GM12878 (cell line): Measurements from ENCODE around the gene HAPLN2. TPM values are rescaled to one million over a fixed set of nuclear protein-coding genes. Genes with fewer than 3 reads are reported as not detected.

Experiments
- ATAC-seq: fragments of 200-7000 bp; cut with Tn5 transposase; 3 replicates; pipeline ENCODE4 v1.9.1; 2020; ENCODE audit warnings: mild to moderate bottlenecking, moderate library complexity
- BruUV-seq: library from RNA; stranded (reverse); fragments of 400-500 nt; replicated peaks from 2 replicates; lab custom pipeline; 2021; lab: Mats Ljungman, UMichigan
- CTCF ChIA-PET: fragments of 300-600 bp; sonication (Branson Sonifier 250); formaldehyde crosslinking; extraction: SDS; loops from one replicate; lab custom pipeline; 2021; ENCODE audit warnings: inconsistent platforms; lab: Yijun Ruan, JAX
- POLR2A ChIA-PET: fragments of 350-600 bp; formaldehyde crosslinking; extraction: SDS; loops from one replicate; lab custom pipeline; 2021; ENCODE audit warnings: inconsistent platforms; lab: Charles Lee
- RAD21 ChIA-PET: fragments of 300-600 bp; sonication (Branson Sonifier 250); formaldehyde crosslinking; loops from one replicate; lab custom pipeline; 2023; ENCODE audit warnings: antibody characterized with exemption; ENCODE audit not compliant: unreplicated experiment; lab: Charles Lee
- SMC1A ChIA-PET: fragments of 300-600 bp; sonication (Branson Sonifier 250); formaldehyde crosslinking; loops from one replicate; lab custom pipeline; 2023; ENCODE audit not compliant: unreplicated experiment, uncharacterized antibody; lab: Charles Lee
- DNase-seq: peaks from one replicate; pipeline ENCODE4 v3.0.0-alpha.2; 2011; ENCODE audit warnings: low read depth, low spot score
- FAIRE-seq: peaks from 3 replicates; lab custom pipeline; 2011; peaks lifted over from hg19 to GRCh38; lab: Jason Lieb, UNC
- H2AFZ ChIP-seq: 2 replicates; pipeline ENCODE4 v1.6.0; 2011; ENCODE audit warnings: low read depth, low read length, control low read depth; ENCODE audit not compliant: control insufficient read depth
- H3K27ac ChIP-seq: 2 replicates; pipeline ENCODE4 v1.5.1; 2011; ENCODE audit warnings: control low read depth; ENCODE audit not compliant: control insufficient read depth, insufficient read depth
- H3K27me3 ChIP-seq, 2 experiments: replicated peaks in 1 of 2; 2 replicates each; pipeline versions ENCODE4 v1.6.0 to v1.6.1; 2011; ENCODE audit warnings: low read length in 1 of 2; ENCODE audit not compliant: control insufficient read depth in 2 of 2, insufficient read depth in 2 of 2
- H3K36me3 ChIP-seq, 2 experiments: 2 replicates each; pipeline ENCODE4 v1.5.1; 2011; ENCODE audit warnings: low read length in 1 of 2; ENCODE audit not compliant: control insufficient read depth in 2 of 2, insufficient read depth in 2 of 2
- H3K4me1 ChIP-seq: 2 replicates; pipeline ENCODE4 v1.6.1; 2011; ENCODE audit warnings: mild to moderate bottlenecking, low read length, moderate library complexity, mixed read lengths; ENCODE audit not compliant: control insufficient read depth, insufficient read depth
- H3K4me2 ChIP-seq: 2 replicates; pipeline ENCODE4 v1.6.0; 2011; ENCODE audit warnings: control low read depth; ENCODE audit not compliant: control insufficient read depth, insufficient read depth
- H3K4me3 ChIP-seq: fragments of 200-600 bp; sonication (generic); 2 replicates; pipeline ENCODE4 v1.5.1; 2016
- H3K79me2 ChIP-seq: 2 replicates; pipeline ENCODE4 v1.6.0; 2011; ENCODE audit warnings: low read length; ENCODE audit not compliant: control insufficient read depth, insufficient read depth
- H3K9ac ChIP-seq: 2 replicates; pipeline ENCODE4 v1.8.0; 2011; ENCODE audit warnings: low read length, control low read depth, mixed read lengths; ENCODE audit not compliant: control insufficient read depth, insufficient read depth
- H3K9me3 ChIP-seq: replicated peaks from 3 replicates; pipeline ENCODE4 v1.5.1; 2011; ENCODE audit warnings: mild to moderate bottlenecking, low read length; ENCODE audit not compliant: control insufficient read depth, insufficient read depth
- H4K20me1 ChIP-seq: 2 replicates; pipeline ENCODE4 v1.6.0; 2011; ENCODE audit not compliant: control insufficient read depth, insufficient read depth
- MYB ChIP-seq: fragments of 150-350 bp; IDR thresholded peaks from 2 replicates; pipeline ENCODE4 v1.6.1; 2014; ENCODE audit warnings: mild to moderate bottlenecking, low read depth, low read length, borderline replicate concordance
- NFIC ChIP-seq: IDR thresholded peaks from 2 replicates; pipeline ENCODE4 v1.6.1; 2012; ENCODE audit warnings: low read depth, mild to moderate bottlenecking, inconsistent platforms, low read length, moderate library complexity
- NR2C2 ChIP-seq: IDR thresholded peaks from 2 replicates; pipeline ENCODE4 v1.6.1; 2011; ENCODE audit warnings: borderline replicate concordance, low read depth; ENCODE audit not compliant: control insufficient read depth, insufficient read length
- POLR2AphosphoS5 ChIP-seq: IDR thresholded peaks from 2 replicates; pipeline ENCODE4 v1.6.1; 2011; ENCODE audit warnings: mild to moderate bottlenecking, low read length, inconsistent platforms
- RB1 ChIP-seq: fragments of 450-650 bp; formaldehyde crosslinking; IDR thresholded peaks from 2 replicates; pipeline ENCODE4 v1.6.1; 2017; ENCODE audit warnings: mild to moderate bottlenecking, borderline replicate concordance
- SREBF1 ChIP-seq: IDR thresholded peaks from 2 replicates; pipeline ENCODE4 v1.6.1; 2012; ENCODE audit warnings: mild to moderate bottlenecking, low read length
- SUZ12 ChIP-seq: fragments of 200-600 bp; sonication (generic); IDR thresholded peaks from one replicate; pipeline ENCODE4 v1.6.1; 2018; ENCODE audit warnings: antibody characterized with exemption, mild to moderate bottlenecking; ENCODE audit not compliant: unreplicated experiment
- TAF1 ChIP-seq: IDR thresholded peaks from 2 replicates; pipeline ENCODE4 v1.6.1; 2011; ENCODE audit warnings: mild to moderate bottlenecking, low read depth, low read length, borderline replicate concordance
- TCF7 ChIP-seq: IDR thresholded peaks from 2 replicates; pipeline ENCODE4 v1.6.1; 2014; ENCODE audit warnings: antibody characterized with exemption, borderline replicate concordance
- WGBS: methylation state at CpG from one replicate; pipeline ENCODE4 v1.1.6; 2016; ENCODE audit warnings: low lambda C conversion rate; ENCODE audit not compliant: insufficient replicate concordance, insufficient coverage; ENCODE audit errors: missing lambda C conversion rate; 5-methylcytosine and 5-hydroxymethylcytosine counted together
- in situ Hi-C: fragments of 300-500 bp; cut with MboI; formaldehyde crosslinking; loops from 9 replicates; pipeline ENCODE4 v1.14.3; 2018; ENCODE audit warnings: mixed read lengths
- intact Hi-C: fragments of 100-400 bp; cut with micrococcal nuclease; formaldehyde crosslinking; loops from one replicate; pipeline ENCODE4 v1.14.2; 2022; ENCODE audit not compliant: unreplicated experiment
- polyA plus RNA-seq, 11 experiments: library from polyadenylated mRNA; depleted of rRNA in 4 of 11; unstranded in 6 of 11; stranded (reverse) in 5 of 11; fragments of >200 nt; fragmentation: Nextera tagmentation in 4 of 11; fragmentation: Illumina TruSeq in 1 of 11; extraction: Ambion mirVana in 4 of 11; extraction: Trizol in 1 of 11; gene quantifications; 1 replicate in 1 of 11; 2 replicates in 10 of 11; pipeline versions ENCODE4 v1.2.1 to v1.2.3, GENCODE V29; 2011 to 2016; ENCODE audit warnings: inconsistent platforms in 2 of 11, missing spikeins in 2 of 11, low read depth in 1 of 11
- total RNA-seq, 4 experiments: library from RNA; depleted of rRNA in 3 of 4; stranded (reverse); fragments of >200 nt in 3 of 4; fragmentation: Illumina TruSeq in 1 of 4; extraction: Trizol in 1 of 4; gene quantifications; 2 replicates each; pipeline versions ENCODE4 v1.2.1 to v1.2.3, GENCODE V29; 2013 to 2021
- TF ChIP-seq, protein P1 (sequence below): fragments of 450-650 bp; IDR thresholded peaks from 2 replicates; pipeline ENCODE4 v1.6.1; 2017; ENCODE audit warnings: antibody characterized with exemption, mild to moderate bottlenecking, moderate library complexity
- TF ChIP-seq, protein P2 (sequence below): fragments of 450-650 bp; IDR thresholded peaks from 2 replicates; pipeline ENCODE4 v1.6.1; 2017; ENCODE audit warnings: mild to moderate bottlenecking, moderate library complexity
- TF ChIP-seq, protein P3 (sequence below): IDR thresholded peaks from 2 replicates; pipeline ENCODE4 v1.6.1; 2012; ENCODE audit warnings: improper control_type of control experiment, low read depth, low read length; ENCODE audit not compliant: insufficient replicate concordance

Gene HAPLN2
- total and polyA plus RNA-seq, 10 of the 15 experiments (the other 5 are each of a cell fraction or from before 2014, with no cell fraction given) = 0.15 to 0.24 TPM; not detected in 8

DNA sequence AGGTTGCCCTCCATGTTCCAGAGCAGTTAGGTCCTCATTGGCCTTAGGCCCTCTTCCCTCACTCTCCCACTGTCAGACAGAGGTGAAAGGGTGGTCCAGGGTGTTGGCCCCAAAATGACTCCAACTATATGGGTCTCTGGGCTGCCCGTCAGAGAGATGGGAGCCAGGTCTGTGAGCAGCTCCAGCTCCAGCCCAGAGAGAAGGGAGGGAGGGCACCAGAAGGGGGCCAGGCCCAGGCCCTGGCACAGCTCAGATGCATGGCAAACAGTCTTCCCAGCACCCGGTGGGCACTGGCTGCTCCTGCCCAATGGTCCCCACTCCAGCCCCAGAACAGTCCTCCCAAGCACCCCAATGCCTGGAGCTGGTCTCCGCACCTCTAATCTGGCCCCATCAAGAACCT, 24.9 kb downstream of the HAPLN2 start:
- Histone ChIP-seq H3K4me2 (no peak overlapping the region), H4K20me1 (no peaks in the 10 kb centered on the region), H2AFZ (no peak overlapping the region), H3K9ac (no peak overlapping the region), H3K4me1 (peaks cover 8% of the 10 kb centered on the region), H3K4me3 (no peak overlapping the region), H3K79me2 (no peaks in the 10 kb centered on the region), H3K27ac (no peak overlapping the region), H3K27me3 (peaks cover 0 to 2% of the 10 kb centered on the region in 2 experiments; a peak in 3 of 4 replicates), H3K36me3 (no peaks in the 10 kb centered on the region), H3K9me3 (no peaks in the 10 kb centered on the region)
- ChIA-PET RAD21 (interaction anchor here (0.8 to 1.0 kb wide), 2 partner anchors 17 to 81 kb away, joined by 3 read pairs; no protein-coding TSS in a partner anchor), CTCF (interaction anchor here (0.8 to 4.2 kb wide), 9 partner anchors 11 to 258 kb away, joined by 3 to 26 read pairs (median 3); no protein-coding TSS in a partner anchor), SMC1A (interaction anchor here (0.6 to 2.5 kb wide), 5 partner anchors 8 to 197 kb away, joined by 3 to 8 read pairs (median 3); no protein-coding TSS in a partner anchor), POLR2A (interaction anchor here (0.6 to 1.4 kb wide), 3 partner anchors 11 to 22 kb away, joined by 3 to 4 read pairs (median 3); no protein-coding TSS in a partner anchor)
- no peak for FAIRE-seq
- in situ Hi-C loops = no loop called here
- no peak for ATAC-seq
- 63% methylated on average over 3 of the region's 3 CpGs for WGBS
- BruUV-seq = no TSS peak
- intact Hi-C loops = no loop called here
- DNase-seq = no peak
- TF ChIP-seq POLR2AphosphoS5 (no peak), NFIC (no peak), NR2C2 (no peak), RB1 (no peak), TCF7 (no peak), MYB (no peak), SUZ12 (no peak), SREBF1 (no peak), TAF1 (no peak)
- TF ChIP-seq, protein P1, sequence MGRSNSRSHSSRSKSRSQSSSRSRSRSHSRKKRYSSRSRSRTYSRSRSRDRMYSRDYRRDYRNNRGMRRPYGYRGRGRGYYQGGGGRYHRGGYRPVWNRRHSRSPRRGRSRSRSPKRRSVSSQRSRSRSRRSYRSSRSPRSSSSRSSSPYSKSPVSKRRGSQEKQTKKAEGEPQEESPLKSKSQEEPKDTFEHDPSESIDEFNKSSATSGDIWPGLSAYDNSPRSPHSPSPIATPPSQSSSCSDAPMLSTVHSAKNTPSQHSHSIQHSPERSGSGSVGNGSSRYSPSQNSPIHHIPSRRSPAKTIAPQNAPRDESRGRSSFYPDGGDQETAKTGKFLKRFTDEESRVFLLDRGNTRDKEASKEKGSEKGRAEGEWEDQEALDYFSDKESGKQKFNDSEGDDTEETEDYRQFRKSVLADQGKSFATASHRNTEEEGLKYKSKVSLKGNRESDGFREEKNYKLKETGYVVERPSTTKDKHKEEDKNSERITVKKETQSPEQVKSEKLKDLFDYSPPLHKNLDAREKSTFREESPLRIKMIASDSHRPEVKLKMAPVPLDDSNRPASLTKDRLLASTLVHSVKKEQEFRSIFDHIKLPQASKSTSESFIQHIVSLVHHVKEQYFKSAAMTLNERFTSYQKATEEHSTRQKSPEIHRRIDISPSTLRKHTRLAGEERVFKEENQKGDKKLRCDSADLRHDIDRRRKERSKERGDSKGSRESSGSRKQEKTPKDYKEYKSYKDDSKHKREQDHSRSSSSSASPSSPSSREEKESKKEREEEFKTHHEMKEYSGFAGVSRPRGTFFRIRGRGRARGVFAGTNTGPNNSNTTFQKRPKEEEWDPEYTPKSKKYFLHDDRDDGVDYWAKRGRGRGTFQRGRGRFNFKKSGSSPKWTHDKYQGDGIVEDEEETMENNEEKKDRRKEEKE = no peak
- TF ChIP-seq, protein P2, sequence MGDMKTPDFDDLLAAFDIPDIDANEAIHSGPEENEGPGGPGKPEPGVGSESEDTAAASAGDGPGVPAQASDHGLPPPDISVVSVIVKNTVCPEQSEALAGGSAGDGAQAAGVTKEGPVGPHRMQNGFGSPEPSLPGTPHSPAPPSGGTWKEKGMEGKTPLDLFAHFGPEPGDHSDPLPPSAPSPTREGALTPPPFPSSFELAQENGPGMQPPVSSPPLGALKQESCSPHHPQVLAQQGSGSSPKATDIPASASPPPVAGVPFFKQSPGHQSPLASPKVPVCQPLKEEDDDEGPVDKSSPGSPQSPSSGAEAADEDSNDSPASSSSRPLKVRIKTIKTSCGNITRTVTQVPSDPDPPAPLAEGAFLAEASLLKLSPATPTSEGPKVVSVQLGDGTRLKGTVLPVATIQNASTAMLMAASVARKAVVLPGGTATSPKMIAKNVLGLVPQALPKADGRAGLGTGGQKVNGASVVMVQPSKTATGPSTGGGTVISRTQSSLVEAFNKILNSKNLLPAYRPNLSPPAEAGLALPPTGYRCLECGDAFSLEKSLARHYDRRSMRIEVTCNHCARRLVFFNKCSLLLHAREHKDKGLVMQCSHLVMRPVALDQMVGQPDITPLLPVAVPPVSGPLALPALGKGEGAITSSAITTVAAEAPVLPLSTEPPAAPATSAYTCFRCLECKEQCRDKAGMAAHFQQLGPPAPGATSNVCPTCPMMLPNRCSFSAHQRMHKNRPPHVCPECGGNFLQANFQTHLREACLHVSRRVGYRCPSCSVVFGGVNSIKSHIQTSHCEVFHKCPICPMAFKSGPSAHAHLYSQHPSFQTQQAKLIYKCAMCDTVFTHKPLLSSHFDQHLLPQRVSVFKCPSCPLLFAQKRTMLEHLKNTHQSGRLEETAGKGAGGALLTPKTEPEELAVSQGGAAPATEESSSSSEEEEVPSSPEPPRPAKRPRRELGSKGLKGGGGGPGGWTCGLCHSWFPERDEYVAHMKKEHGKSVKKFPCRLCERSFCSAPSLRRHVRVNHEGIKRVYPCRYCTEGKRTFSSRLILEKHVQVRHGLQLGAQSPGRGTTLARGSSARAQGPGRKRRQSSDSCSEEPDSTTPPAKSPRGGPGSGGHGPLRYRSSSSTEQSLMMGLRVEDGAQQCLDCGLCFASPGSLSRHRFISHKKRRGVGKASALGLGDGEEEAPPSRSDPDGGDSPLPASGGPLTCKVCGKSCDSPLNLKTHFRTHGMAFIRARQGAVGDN = no peak
- TF ChIP-seq, protein P3, sequence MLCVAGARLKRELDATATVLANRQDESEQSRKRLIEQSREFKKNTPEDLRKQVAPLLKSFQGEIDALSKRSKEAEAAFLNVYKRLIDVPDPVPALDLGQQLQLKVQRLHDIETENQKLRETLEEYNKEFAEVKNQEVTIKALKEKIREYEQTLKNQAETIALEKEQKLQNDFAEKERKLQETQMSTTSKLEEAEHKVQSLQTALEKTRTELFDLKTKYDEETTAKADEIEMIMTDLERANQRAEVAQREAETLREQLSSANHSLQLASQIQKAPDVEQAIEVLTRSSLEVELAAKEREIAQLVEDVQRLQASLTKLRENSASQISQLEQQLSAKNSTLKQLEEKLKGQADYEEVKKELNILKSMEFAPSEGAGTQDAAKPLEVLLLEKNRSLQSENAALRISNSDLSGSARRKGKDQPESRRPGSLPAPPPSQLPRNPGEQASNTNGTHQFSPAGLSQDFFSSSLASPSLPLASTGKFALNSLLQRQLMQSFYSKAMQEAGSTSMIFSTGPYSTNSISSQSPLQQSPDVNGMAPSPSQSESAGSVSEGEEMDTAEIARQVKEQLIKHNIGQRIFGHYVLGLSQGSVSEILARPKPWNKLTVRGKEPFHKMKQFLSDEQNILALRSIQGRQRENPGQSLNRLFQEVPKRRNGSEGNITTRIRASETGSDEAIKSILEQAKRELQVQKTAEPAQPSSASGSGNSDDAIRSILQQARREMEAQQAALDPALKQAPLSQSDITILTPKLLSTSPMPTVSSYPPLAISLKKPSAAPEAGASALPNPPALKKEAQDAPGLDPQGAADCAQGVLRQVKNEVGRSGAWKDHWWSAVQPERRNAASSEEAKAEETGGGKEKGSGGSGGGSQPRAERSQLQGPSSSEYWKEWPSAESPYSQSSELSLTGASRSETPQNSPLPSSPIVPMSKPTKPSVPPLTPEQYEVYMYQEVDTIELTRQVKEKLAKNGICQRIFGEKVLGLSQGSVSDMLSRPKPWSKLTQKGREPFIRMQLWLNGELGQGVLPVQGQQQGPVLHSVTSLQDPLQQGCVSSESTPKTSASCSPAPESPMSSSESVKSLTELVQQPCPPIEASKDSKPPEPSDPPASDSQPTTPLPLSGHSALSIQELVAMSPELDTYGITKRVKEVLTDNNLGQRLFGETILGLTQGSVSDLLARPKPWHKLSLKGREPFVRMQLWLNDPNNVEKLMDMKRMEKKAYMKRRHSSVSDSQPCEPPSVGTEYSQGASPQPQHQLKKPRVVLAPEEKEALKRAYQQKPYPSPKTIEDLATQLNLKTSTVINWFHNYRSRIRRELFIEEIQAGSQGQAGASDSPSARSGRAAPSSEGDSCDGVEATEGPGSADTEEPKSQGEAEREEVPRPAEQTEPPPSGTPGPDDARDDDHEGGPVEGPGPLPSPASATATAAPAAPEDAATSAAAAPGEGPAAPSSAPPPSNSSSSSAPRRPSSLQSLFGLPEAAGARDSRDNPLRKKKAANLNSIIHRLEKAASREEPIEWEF = no peak
